H1 (cell line): Measurements from ENCODE around the gene SH3RF3. TPM values are rescaled to one million over a fixed set of nuclear protein-coding genes. Genes with fewer than 3 reads are reported as not detected.

Experiments
- CBX8 ChIP-seq: fragments of 300-800, 300-1000 bp; sonication (generic); IDR thresholded peaks from 2 replicates; pipeline ENCODE4 v1.7.1; 2016; ENCODE audit warnings: low read depth, low read length, borderline replicate concordance
- GTF2F1 ChIP-seq: IDR thresholded peaks from 2 replicates; pipeline ENCODE4 v1.6.1; 2012; ENCODE audit warnings: low read depth, low read length, improper control_type of control experiment, borderline replicate concordance
- JUN ChIP-seq: IDR thresholded peaks from 2 replicates; pipeline ENCODE4 v1.6.1; 2011; ENCODE audit warnings: low read depth, mild to moderate bottlenecking, improper control_type of control experiment, low read length
- JUND ChIP-seq: IDR thresholded peaks from 2 replicates; pipeline ENCODE4 v1.6.1; 2011; ENCODE audit warnings: mild to moderate bottlenecking, improper control_type of control experiment, low read length
- KDM1A ChIP-seq: fragments of 200-600, 300-600 bp; sonication (generic); IDR thresholded peaks from 2 replicates; pipeline ENCODE4 v1.7.1; 2016; ENCODE audit warnings: mild to moderate bottlenecking, low read length, borderline replicate concordance
- RAD21 ChIP-seq, 2 experiments: IDR thresholded peaks in 1 of 2; conservative IDR thresholded peaks in 1 of 2; 2 replicates each; pipeline ENCODE4 v1.6.1; 2011; ENCODE audit warnings: low read depth in 2 of 2, low read length in 2 of 2, improper control_type of control experiment in 1 of 2, inconsistent platforms in 1 of 2, mild to moderate bottlenecking in 1 of 2, moderate library complexity in 1 of 2
- SAP30 ChIP-seq: fragments of 300-600 bp; sonication (generic); IDR thresholded peaks from 2 replicates; pipeline ENCODE4 v1.7.1; 2012; ENCODE audit warnings: low read length, moderate library complexity, mild to moderate bottlenecking, inconsistent platforms; ENCODE audit not compliant: insufficient read depth, insufficient replicate concordance
- SIRT6 ChIP-seq: IDR thresholded peaks from one replicate; pipeline ENCODE4 v1.7.1; 2012; ENCODE audit warnings: low read length, inconsistent platforms
- TBP ChIP-seq: IDR thresholded peaks from 2 replicates; pipeline ENCODE4 v1.6.1; 2011; ENCODE audit warnings: low read depth, low read length, improper control_type of control experiment
- YY1 ChIP-seq: IDR thresholded peaks from 2 replicates; pipeline ENCODE4 v1.6.1; 2011; ENCODE audit warnings: low read depth, mild to moderate bottlenecking, low read length
- polyA plus RNA-seq, 7 experiments: library from polyadenylated mRNA; depleted of rRNA in 3 of 7; stranded (reverse) in 5 of 7; unstranded in 2 of 7; fragments of >200 nt in 5 of 7; fragments of 200-250 nt in 2 of 7; gene quantifications; 1 replicate in 5 of 7; 2 replicates in 1 of 7; 4 replicates in 1 of 7; pipeline versions ENCODE4 v1.2.1 to v1.2.3, GENCODE V29; 2011 to 2013; ENCODE audit warnings: missing spikeins in 2 of 7, mixed read lengths in 2 of 7
- total RNA-seq: library from RNA; stranded (reverse); fragmentation: NEBNext Ultra II Directional; extraction: Animal tissue kit (Norgen Biotek cat#: 25700); gene quantifications from 2 replicates; pipeline ENCODE4 v1.2.1, GENCODE V29; 2021

The SH3RF3 gene
- total and polyA plus RNA-seq, 2 of the 8 experiments (the other 6 are each of a cell fraction or from before 2014, with no cell fraction given): 0.11 to 0.65 TPM

GRCh38 chr2:109206569-109207146, 77.7 kb downstream of the SH3RF3 start (continued):
- no peak for TF ChIP-seq SAP30
- TF ChIP-seq SIRT6: no peak
- no peak for TF ChIP-seq KDM1A
- TF ChIP-seq GTF2F1: no peak
- no peak for TF ChIP-seq JUN
- no peak for TF ChIP-seq JUND
- no peak for TF ChIP-seq RAD21 (IDR thresholded peaks at IDR 0.05 in 1 of 2, conservative IDR thresholded peaks at IDR 0.05 in 1 of 2; ENCODE audit: low read depth in 2 of 2, low read length in 2 of 2)
- TF ChIP-seq YY1: no peak
- TF ChIP-seq CBX8: no peak
- TF ChIP-seq TBP: no peak
